ENCODE data around the gene STT3B.
"Not testable (repeated sequence)": the region's sequence is repeated elsewhere in the genome, so short reads cannot be mapped to it uniquely, and the experiment has no call there.

Gene STT3B

GRCh38 chr3:31532587-31533168, at the start of gene STT3B:
Gene STT3B (plus strand): TSS chr3:31532925. CDS start chr3:31532999, 74 bp downstream.
- DNase-seq (ENCODE audit: low spot score), result peak; percentile 98

- no peak for DNase-seq (ENCODE audit: low spot score)
Observed at GRCh38 chr3:31483776-31484175, 48.9 kb upstream of the STT3B start.

GRCh38 chr3:31485196-31485595, 47.5 kb upstream of the STT3B start:
- no peak for DNase-seq (ENCODE audit: low spot score)

GRCh38 chr3:31486865-31487533, 45.7 kb upstream of the STT3B start:
- DNase-seq (ENCODE audit: low spot score), result no peak

GRCh38 chr3:31488475-31489017, 44.2 kb upstream of the STT3B start:
- no peak for DNase-seq (ENCODE audit: low spot score)

GRCh38 chr3:31490502-31490901, 42.2 kb upstream of the STT3B start:
- DNase-seq (ENCODE audit: low spot score), result no peak

GRCh38 chr3:31491660-31492059, 41.1 kb upstream of the STT3B start:
- no peak for DNase-seq (ENCODE audit: low spot score)

GRCh38 chr3:31493149-31493548, 39.6 kb upstream of the STT3B start:
- no peak for DNase-seq (ENCODE audit: low spot score)

GRCh38 chr3:31495971-31496665, 36.6 kb upstream of the STT3B start:
- DNase-seq (ENCODE audit: low spot score), result peak; percentile 17

GRCh38 chr3:31498791-31499190, 33.9 kb upstream of the STT3B start:
- DNase-seq (ENCODE audit: low spot score), result no peak

GRCh38 chr3:31499281-31499680, 33.4 kb upstream of the STT3B start:
- DNase-seq (ENCODE audit: low spot score), result no peak

- no peak for DNase-seq (ENCODE audit: low spot score)
Observed at GRCh38 chr3:31502803-31503221, 29.9 kb upstream of the STT3B start.

- DNase-seq (ENCODE audit: low spot score), result no peak
Observed at GRCh38 chr3:31503456-31503855, 29.3 kb upstream of the STT3B start.

- DNase-seq (ENCODE audit: low spot score), result no peak
Observed at GRCh38 chr3:31504230-31504629, 28.5 kb upstream of the STT3B start.

- no peak for DNase-seq (ENCODE audit: low spot score)
Observed at GRCh38 chr3:31505371-31506048, 27.2 kb upstream of the STT3B start.

- not testable (repeated sequence) for DNase-seq (ENCODE audit: low spot score)
Observed at GRCh38 chr3:31506515-31506914, 26.2 kb upstream of the STT3B start.

- no peak for DNase-seq (ENCODE audit: low spot score)
Observed at GRCh38 chr3:31508452-31509146, 24.1 kb upstream of the STT3B start.

- DNase-seq (ENCODE audit: low spot score), result no peak
Observed at GRCh38 chr3:31509147-31509728, 23.5 kb upstream of the STT3B start.

- DNase-seq (ENCODE audit: low spot score), result no peak
Observed at GRCh38 chr3:31514570-31514969, 18.2 kb upstream of the STT3B start.

- DNase-seq (ENCODE audit: low spot score), result no peak
Observed at GRCh38 chr3:31515486-31516284, 17.0 kb upstream of the STT3B start.

- DNase-seq (ENCODE audit: low spot score), result no peak
Observed at GRCh38 chr3:31516757-31517156, 16.0 kb upstream of the STT3B start.
